Gastroesophageal sphincter (tissue), 3 donors: ENCODE data around the gene MPC1.

Experiments
- EP300 ChIP-seq: sonication (generic); formaldehyde crosslinking; IDR thresholded peaks from one replicate; pipeline ENCODE4 v1.6.1; 2017; ENCODE audit warnings: antibody characterized with exemption, mild to moderate bottlenecking
- POLR2A ChIP-seq, 2 donors: fragments of 450-650 bp; IDR thresholded peaks; one replicate each; pipeline ENCODE4 v1.6.1; 2017; ENCODE audit warnings: antibody characterized with exemption in 2 of 2, mild to moderate bottlenecking in 2 of 2, moderate library complexity in 1 of 2
- POLR2AphosphoS5 ChIP-seq: sonication (generic); formaldehyde crosslinking; IDR thresholded peaks from one replicate; pipeline ENCODE4 v1.6.1; 2017; ENCODE audit warnings: antibody characterized with exemption
- TF ChIP-seq, protein P1 (sequence below), 4 experiments: fragments of 200-600 bp in 2 of 4; fragments of 450-650 bp in 2 of 4; sonication (generic) in 1 of 4; IDR thresholded peaks; one replicate each; pipeline ENCODE4 v1.5.1; 2017 to 2019; ENCODE audit warnings: antibody characterized with exemption in 4 of 4, mild to moderate bottlenecking in 2 of 4, moderate library complexity in 2 of 4

DNA sequence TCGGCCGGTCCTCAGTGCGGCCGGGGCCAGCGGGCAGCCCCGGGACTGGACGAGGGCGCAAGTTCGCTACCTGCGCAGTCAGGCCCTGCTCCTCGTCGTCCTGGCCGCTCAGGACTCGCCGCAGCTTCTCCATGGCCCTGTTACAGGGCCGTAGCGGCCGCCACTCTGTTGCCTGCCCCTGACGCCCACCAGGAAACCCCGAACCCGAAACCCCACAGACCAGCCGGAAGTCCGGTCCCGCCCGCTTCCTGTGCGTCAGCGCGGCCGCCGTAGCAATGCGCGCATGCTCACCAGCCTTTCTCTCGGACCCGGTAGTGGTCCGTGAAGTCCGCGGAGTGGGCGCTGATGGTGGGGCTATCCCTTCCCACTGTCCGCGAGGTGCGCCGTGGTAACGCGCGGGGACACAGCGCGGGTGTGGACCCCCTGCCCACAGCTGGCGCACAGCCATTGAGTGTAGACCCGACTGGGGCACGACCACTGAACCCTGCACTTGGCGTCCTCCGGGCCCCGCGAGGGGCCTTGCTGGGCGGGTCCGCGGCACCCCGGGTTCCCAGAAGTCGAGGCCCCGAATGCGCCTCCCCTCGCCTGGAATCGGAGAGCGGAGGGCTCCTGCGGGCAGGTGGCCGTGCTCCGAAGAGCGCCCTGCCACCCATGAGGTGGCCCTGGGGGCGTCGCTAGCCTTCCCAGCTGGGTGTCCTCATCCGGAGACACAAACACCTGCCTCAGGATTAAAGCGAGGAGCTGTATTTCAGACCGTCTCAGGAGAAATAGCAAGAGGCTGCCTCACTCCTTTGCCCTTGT is 40.2 kb downstream of the MPC1 start, which contains the start of gene SFT2D1:
- TF ChIP-seq, protein P1, sequence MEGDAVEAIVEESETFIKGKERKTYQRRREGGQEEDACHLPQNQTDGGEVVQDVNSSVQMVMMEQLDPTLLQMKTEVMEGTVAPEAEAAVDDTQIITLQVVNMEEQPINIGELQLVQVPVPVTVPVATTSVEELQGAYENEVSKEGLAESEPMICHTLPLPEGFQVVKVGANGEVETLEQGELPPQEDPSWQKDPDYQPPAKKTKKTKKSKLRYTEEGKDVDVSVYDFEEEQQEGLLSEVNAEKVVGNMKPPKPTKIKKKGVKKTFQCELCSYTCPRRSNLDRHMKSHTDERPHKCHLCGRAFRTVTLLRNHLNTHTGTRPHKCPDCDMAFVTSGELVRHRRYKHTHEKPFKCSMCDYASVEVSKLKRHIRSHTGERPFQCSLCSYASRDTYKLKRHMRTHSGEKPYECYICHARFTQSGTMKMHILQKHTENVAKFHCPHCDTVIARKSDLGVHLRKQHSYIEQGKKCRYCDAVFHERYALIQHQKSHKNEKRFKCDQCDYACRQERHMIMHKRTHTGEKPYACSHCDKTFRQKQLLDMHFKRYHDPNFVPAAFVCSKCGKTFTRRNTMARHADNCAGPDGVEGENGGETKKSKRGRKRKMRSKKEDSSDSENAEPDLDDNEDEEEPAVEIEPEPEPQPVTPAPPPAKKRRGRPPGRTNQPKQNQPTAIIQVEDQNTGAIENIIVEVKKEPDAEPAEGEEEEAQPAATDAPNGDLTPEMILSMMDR (IDR thresholded peaks at IDR 0.05), result no peak
- TF ChIP-seq EP300 (no peak), POLR2A (IDR thresholded peaks at IDR 0.05) (peak; percentile 85 to 89), POLR2AphosphoS5 (peak; percentile 93)
